Measurements from ENCODE around the gene MPPED1.

Gene MPPED1

GRCh38 chr22:43473031-43473430 is 61.2 kb downstream of the MPPED1 start:
- Mint-ChIP-seq H3K4me1 (no peaks in the 10 kb centered on the region), H3K36me3 (no peaks in the 10 kb centered on the region), H3K27ac (no peak overlapping the region), H3K4me3 (no peak overlapping the region), H3K27me3 (peaks cover 15 to 37% of the 10 kb centered on the region in 2 donors), H3K9me3 (no peaks in the 10 kb centered on the region)
- ATAC-seq (replicated peaks): no peak
- DNase-seq: no peak

DNA sequence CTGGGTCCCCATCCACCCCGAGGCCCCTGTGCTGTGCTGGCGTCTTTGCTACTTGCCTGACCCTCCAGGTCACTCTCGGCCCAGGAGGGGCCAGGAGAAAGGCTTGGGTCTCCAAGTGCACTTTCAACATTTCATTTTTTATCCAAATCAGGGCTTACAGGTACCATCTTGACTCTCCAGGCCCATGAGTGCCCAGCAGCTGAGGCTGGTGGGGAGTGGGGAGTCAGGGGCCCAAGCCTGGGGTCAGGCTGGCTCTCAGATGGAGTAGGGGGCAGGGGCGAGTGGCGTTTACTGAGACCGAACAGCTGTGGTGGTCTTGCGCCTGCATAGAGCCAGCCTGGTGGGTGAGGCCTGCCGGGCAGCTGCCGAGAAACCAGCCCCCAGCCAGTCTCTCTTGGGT is 61.6 kb downstream of the MPPED1 start:
- H3K27me3 Mint-ChIP-seq: peaks cover 15 to 33% of the 10 kb centered on the region in 2 donors
- H3K4me1 Mint-ChIP-seq: no peaks in the 10 kb centered on the region
- no peaks in the 10 kb centered on the region for H3K9me3 Mint-ChIP-seq
- H3K4me3 Mint-ChIP-seq: no peak overlapping the region
- ATAC-seq (replicated peaks) (no peak), DNase-seq (no peak)
- no peaks in the 10 kb centered on the region for H3K36me3 Mint-ChIP-seq
- no peak overlapping the region for H3K27ac Mint-ChIP-seq

DNA sequence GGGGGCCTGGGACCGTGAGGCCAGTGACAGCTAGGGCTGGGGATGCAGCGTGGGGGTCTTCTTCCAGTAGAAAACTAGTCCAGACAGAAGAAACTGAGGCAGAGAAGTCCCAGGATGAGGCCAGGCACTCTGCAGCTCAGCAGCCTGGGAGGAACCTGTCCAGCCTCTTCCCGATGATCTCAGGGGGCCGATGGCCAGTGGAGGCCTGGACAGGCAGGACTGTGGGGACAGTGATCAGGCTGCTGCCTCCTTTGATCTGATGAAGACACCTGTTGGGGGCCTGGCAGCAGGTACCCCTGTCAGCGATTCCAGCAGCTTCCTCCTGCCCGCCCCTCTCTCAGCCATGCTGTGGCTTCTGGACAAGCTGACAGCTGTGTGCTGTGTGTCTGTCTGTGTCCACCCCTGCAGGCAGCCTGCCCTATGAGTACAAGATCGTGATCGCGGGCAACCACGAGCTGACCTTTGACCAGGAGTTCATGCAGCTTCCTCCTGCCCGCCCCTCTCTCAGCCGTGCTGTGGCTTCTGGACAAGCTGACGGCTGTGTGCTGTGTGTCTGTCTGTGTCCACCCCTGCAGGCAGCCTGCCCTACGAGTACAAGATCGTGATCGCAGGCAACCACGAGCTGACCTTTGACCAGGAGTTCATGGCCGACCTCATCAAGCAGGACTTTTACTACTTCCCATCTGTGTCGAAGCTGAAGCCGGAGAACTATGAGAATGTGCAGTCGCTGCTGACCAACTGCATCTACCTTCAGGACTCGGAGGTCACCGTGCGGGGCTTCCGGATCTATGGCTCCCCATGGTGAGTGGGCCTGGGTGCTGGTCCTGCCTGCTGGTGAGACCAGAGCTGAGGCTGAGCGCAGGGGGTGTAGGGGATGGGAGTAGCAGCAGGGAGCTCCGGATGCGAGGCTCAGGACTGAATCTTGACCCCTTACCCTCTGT is 62.6 kb downstream of the MPPED1 start:
- Mint-ChIP-seq H3K36me3 (no peaks in the 10 kb centered on the region), H3K4me1 (no peaks in the 10 kb centered on the region), H3K27ac (no peak overlapping the region), H3K27me3 (peaks cover 9 to 24% of the 10 kb centered on the region in 2 donors), H3K9me3 (no peaks in the 10 kb centered on the region), H3K4me3 (no peak overlapping the region)
- ATAC-seq (replicated peaks) (no peak), DNase-seq (no peak)

- Mint-ChIP-seq H3K36me3 (no peaks in the 10 kb centered on the region), H3K27ac (no peak overlapping the region), H3K4me3 (no peak overlapping the region), H3K9me3 (no peaks in the 10 kb centered on the region), H3K4me1 (peaks cover 0 to 2% of the 10 kb centered on the region in 2 donors), H3K27me3 (peaks cover 3 to 14% of the 10 kb centered on the region in 2 donors)
- ATAC-seq (replicated peaks): no peak
- no peak for DNase-seq
These were observed 63.8 kb downstream of the MPPED1 start for GRCh38 chr22:43475549-43476076.

DNA sequence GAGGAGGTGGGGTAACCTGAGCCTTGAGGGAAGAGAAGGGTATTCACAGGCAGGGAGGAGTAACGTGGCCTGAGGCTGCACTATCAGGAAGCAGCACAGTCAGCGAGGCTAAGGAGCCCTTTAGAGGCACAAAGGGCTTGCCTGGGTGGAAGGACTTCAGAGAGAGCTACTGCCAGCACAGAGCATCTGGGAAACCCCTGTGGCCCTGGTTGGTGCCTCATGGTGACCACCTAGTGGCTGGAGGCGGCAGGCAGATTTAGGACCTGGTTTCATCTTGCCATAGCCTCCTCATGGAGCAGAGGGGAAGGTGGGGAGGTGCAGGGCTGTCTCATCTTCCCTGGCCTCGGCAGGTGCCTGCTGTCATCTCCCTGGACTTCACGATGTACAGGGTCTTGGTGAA is 64.5 kb downstream of the MPPED1 start:
- peaks cover 5 to 7% of the 10 kb centered on the region in 2 donors for H3K4me1 Mint-ChIP-seq
- no peak overlapping the region for H3K27ac Mint-ChIP-seq
- H3K36me3 Mint-ChIP-seq: no peaks in the 10 kb centered on the region
- no peaks in the 10 kb centered on the region for H3K9me3 Mint-ChIP-seq
- ATAC-seq (replicated peaks) (peak in 1 of 2 donors; percentile 36), DNase-seq (no peak)
- H3K4me3 Mint-ChIP-seq: no peak overlapping the region
- H3K27me3 Mint-ChIP-seq: peaks cover 0 to 9% of the 10 kb centered on the region in 2 donors

- Mint-ChIP-seq H3K4me3 (no peak overlapping the region), H3K27me3 (peaks cover 0 to 5% of the 10 kb centered on the region in 2 donors), H3K4me1 (peaks cover 11 to 14% of the 10 kb centered on the region in 2 donors), H3K36me3 (no peaks in the 10 kb centered on the region), H3K9me3 (no peaks in the 10 kb centered on the region), H3K27ac (no peak overlapping the region)
- DNase-seq: no peak
- ATAC-seq (replicated peaks): no peak
These were observed 65.2 kb downstream of the MPPED1 start for GRCh38 chr22:43476751-43477725.

DNA sequence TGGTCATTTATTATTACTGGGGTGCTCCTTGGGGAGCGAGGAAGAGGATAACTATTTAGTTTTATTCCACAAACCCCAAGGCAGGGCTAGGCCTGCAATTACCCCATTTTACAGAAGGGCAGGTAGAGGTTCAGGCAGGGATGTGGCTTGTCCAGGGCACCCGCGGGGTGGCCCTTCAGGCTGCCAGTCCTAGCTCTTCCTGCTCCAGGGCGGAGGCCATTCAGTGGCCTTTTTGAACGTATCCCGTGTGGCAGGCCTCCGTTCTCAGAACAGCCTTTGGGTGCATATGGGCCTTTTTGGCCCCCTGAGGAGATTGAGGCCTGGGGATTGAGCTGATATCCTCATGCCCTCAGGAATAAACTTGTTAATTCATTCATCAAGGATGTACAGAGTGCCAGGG is 66.2 kb downstream of the MPPED1 start:
- DNase-seq (no peak), ATAC-seq (replicated peaks) (no peak)
- Mint-ChIP-seq H3K4me3 (no peak overlapping the region), H3K9me3 (no peaks in the 10 kb centered on the region), H3K4me1 (peaks cover 11 to 17% of the 10 kb centered on the region in 2 donors), H3K27me3 (peaks cover 0 to 2% of the 10 kb centered on the region in 2 donors), H3K36me3 (no peaks in the 10 kb centered on the region), H3K27ac (no peak overlapping the region)

GRCh38 chr22:43478621-43479300 is 66.9 kb downstream of the MPPED1 start:
- H3K27me3 Mint-ChIP-seq: no peaks in the 10 kb centered on the region
- H3K27ac Mint-ChIP-seq: no peak overlapping the region
- ATAC-seq (replicated peaks) (no peak), DNase-seq (no peak)
- peaks cover 11 to 17% of the 10 kb centered on the region in 2 donors for H3K4me1 Mint-ChIP-seq
- no peak overlapping the region for H3K4me3 Mint-ChIP-seq
- no peaks in the 10 kb centered on the region for H3K36me3 Mint-ChIP-seq
- H3K9me3 Mint-ChIP-seq: no peaks in the 10 kb centered on the region

DNA sequence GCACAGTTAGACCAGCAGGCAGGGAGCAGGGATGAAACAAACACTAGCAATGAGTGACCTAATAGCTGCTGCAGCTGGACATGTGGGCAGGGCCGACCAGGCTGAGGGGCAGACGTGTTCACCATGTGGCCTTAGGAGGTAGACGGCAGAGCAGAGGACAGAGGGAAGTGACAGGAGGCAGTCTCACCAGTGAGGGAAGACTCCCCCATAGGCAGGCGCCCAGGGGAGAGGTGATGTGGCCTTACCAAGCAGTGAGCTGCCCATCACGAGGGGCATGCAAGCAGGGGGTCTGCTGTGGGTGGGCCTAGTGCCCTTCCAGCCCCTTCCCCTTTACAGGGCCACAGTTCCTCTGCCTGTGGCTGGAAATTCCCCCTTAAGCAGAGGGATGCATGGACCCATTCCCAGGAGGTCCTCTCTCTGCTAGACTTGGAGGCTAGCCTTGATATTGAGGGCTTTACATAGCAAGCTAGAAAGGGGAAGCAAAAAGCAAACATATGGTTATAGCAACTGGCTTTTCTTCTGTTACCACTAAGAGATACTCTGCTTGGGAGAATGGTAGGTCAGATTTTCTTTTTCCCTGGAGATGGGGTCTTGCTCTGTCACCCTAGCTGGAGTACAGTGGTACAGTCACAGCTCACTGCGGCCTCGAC is 67.6 kb downstream of the MPPED1 start:
- Mint-ChIP-seq H3K27ac (no peak overlapping the region), H3K36me3 (no peaks in the 10 kb centered on the region), H3K4me1 (peaks cover 11 to 17% of the 10 kb centered on the region in 2 donors), H3K4me3 (no peak overlapping the region), H3K9me3 (no peaks in the 10 kb centered on the region), H3K27me3 (no peaks in the 10 kb centered on the region)
- ATAC-seq (replicated peaks) (no peak), DNase-seq (no peak)

DNA sequence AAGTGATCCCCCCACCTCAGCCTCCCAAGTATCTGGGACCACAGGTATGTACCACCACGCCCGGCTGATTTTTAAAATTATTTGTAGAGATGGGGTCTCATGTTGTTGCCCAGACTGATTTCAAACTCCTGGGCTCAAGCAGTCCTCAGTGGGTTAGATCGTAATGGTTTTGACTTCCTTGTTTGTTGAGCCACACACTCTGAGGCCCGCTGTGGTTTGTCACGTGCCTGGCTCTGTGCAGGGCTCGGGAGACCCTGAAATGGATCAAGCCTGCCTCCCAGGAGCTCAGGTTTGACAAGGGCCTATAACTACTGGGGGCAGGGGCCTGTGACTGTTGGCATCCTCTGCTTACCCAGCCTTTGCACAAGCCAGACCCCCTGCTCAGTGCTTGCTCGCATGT is 68.1 kb downstream of the MPPED1 start:
- Mint-ChIP-seq H3K9me3 (no peaks in the 10 kb centered on the region), H3K4me1 (peaks cover 11 to 17% of the 10 kb centered on the region in 2 donors), H3K27ac (no peak overlapping the region), H3K27me3 (no peaks in the 10 kb centered on the region), H3K36me3 (no peaks in the 10 kb centered on the region), H3K4me3 (no peak overlapping the region)
- DNase-seq: no peak
- no peak for ATAC-seq (replicated peaks)

DNA sequence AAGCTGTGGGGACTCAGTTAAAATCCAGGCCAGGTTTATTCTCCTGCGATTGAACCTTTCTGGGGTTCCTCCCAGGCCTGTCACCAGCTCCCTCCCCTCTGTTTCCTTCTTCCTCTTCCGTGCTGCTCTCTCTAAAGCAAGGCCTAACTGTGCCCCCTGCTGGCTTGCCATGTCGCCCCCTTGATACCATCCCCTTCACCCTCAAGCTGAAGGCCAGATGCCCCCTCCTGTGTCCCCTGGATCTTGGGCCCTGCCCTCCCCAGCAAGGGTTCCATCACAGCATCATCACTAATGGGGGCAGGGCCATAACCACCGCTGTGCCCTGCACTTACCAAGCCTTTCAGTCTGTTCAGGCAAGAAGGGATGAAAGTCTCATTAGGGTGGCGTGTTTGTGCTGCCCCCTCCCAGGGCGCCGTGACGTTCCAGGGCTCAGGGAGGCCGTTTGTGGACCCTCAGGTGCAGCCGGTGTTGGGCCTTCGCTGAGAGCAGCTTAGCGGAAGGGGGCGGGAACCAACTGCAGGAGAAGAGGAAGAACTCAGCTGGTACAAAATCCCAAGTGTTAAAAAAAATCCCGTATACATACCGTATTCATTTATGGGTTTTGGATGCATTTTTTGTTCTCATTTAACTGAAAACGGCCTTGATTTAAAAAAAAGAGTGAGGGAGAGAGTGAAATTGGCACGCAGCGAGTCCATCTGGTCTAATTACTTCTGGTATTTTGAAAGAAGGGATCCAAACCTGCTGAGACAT is 69.9 kb downstream of the MPPED1 start:
- peak; percentile 14 for DNase-seq
- Mint-ChIP-seq H3K9me3 (no peaks in the 10 kb centered on the region), H3K4me3 (peak overlapping the region; percentile 72 to 81), H3K4me1 (peaks cover 11 to 17% of the 10 kb centered on the region in 2 donors), H3K27me3 (peaks cover under 1 to 1% of the 10 kb centered on the region in 2 donors), H3K36me3 (no peaks in the 10 kb centered on the region), H3K27ac (peak overlapping the region; percentile 81)
- peak; percentile 85 for ATAC-seq (replicated peaks)

DNA sequence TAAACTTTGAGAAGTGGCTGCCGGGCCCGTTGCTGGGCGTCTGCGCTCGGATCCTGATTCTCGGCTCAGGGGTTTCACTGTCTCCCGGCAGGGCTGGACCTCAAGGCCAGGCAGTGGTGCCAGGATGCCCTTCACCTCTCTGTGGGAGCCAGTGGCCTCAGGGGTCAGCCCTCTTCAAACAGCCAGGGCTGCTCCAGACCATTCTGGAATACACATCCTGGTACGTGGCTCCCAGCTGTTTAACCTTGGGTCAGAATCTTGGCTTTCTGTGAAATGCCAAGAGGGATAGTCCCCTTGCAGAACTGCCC is 70.5 kb downstream of the MPPED1 start:
- DNase-seq: no peak
- no peaks in the 10 kb centered on the region for H3K9me3 Mint-ChIP-seq
- ATAC-seq (replicated peaks): no peak
- H3K27me3 Mint-ChIP-seq: peaks cover 6% of the 10 kb centered on the region in 2 donors
- peak overlapping the region in 1 of 2 donors; percentile 81 for H3K4me3 Mint-ChIP-seq
- H3K27ac Mint-ChIP-seq: no peak overlapping the region
- no peaks in the 10 kb centered on the region for H3K36me3 Mint-ChIP-seq
- H3K4me1 Mint-ChIP-seq: peaks cover 11 to 17% of the 10 kb centered on the region in 2 donors

- ATAC-seq (replicated peaks) (no peak), DNase-seq (no peak)
- Mint-ChIP-seq H3K36me3 (no peaks in the 10 kb centered on the region), H3K27me3 (peaks cover 8 to 10% of the 10 kb centered on the region in 2 donors), H3K4me3 (no peak overlapping the region), H3K27ac (no peak overlapping the region), H3K9me3 (no peaks in the 10 kb centered on the region), H3K4me1 (peaks cover 11 to 17% of the 10 kb centered on the region in 2 donors)
These were observed 71.5 kb downstream of the MPPED1 start for GRCh38 chr22:43483266-43483665.

Data from stimulated activated naive B cell treated with anti-CD40 and anti-IgM and Interleukin-4, amounts not matched to agents 10 μg/mL and 1 μg/mL and 100 μg/mL, for 72 hours (primary cell).